Lower leg skin (tissue), 3 donors: ENCODE results near the gene KDM4B.

Experiments
- POLR2A ChIP-seq, 2 donors: fragments of 450-650 bp; IDR thresholded peaks; one replicate each; pipeline ENCODE4 v1.6.1; 2016 to 2017; ENCODE audit warnings: antibody characterized with exemption in 2 of 2, mild to moderate bottlenecking in 1 of 2, moderate library complexity in 1 of 2
- TF ChIP-seq, protein P1 (sequence below), 3 donors: fragments of 450-650 bp; IDR thresholded peaks; one replicate each; pipeline ENCODE4 v1.5.1; 2016; ENCODE audit warnings: antibody characterized with exemption in 3 of 3, mild to moderate bottlenecking in 3 of 3, moderate library complexity in 2 of 3

DNA sequence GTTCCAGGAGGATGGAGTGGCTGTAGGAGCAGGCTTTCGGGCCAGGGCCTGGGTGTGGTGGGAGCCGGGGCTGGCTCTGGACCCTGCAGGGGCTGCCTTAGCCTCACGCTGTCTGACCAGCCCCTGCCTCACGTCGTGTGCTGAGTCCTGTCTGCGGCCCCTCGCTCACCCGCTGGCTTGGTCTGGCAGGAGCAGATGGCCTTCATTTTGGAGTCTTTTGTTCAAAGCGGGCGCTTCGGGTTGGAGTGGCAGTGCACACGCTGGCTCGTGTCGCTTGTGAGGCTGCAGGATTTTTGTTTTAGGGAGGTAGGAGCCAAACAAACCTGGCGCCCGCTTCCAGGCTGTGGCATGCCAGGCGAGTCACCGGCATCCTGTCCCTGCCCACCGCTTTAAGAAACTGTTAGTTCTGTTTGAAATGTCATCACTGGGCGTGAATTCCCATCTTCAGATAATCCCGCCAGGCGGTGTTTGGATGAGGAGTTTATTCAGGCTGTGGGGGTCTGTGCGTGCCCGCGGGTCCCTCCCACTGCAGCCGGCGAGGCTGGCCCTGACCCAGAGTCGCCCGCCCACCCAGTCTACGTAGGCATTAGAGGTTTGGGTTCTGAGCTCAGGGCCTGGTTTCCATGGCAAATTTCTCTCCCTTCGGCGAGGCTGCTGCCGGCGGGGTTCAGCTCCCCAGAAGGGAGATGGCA, 89.8 kb downstream of the KDM4B start:
- TF ChIP-seq, protein P1, sequence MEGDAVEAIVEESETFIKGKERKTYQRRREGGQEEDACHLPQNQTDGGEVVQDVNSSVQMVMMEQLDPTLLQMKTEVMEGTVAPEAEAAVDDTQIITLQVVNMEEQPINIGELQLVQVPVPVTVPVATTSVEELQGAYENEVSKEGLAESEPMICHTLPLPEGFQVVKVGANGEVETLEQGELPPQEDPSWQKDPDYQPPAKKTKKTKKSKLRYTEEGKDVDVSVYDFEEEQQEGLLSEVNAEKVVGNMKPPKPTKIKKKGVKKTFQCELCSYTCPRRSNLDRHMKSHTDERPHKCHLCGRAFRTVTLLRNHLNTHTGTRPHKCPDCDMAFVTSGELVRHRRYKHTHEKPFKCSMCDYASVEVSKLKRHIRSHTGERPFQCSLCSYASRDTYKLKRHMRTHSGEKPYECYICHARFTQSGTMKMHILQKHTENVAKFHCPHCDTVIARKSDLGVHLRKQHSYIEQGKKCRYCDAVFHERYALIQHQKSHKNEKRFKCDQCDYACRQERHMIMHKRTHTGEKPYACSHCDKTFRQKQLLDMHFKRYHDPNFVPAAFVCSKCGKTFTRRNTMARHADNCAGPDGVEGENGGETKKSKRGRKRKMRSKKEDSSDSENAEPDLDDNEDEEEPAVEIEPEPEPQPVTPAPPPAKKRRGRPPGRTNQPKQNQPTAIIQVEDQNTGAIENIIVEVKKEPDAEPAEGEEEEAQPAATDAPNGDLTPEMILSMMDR (IDR thresholded peaks at IDR 0.05), result no peak
- TF ChIP-seq POLR2A (IDR thresholded peaks at IDR 0.05), result no peak
